GM18520 (cell line): ENCODE results near the gene OR9G4.

Experiments
- ATAC-seq: cut with Tn5 transposase; IDR thresholded peaks from one replicate; pipeline ENCODE4 v1.9.1; 2021; ENCODE audit not compliant: unreplicated experiment

OR9G4 gene

DNA sequence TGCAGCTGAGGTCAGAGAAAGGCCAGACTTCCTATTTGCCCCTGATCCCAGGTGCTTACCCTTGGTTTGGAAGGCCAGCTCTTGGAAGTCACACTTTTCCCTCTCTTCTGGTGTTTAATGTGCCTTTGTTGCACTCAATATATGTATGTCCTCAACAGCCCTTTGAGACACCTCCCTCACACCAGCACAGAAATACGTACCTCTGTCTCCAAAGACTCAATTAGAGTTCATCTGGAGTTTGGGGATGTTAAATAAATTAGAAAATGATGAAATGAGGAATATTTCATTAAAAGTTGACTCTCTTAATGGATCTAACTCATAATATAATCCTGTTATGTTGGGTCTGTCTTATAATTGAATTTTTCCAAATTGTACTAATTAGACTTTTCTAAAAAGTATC is at the start of gene OR9G4:
TSS of gene OR9G4 (minus strand) at position 101 of the 400 bp plus-strand sequence. CDS start 4,931 bp downstream, outside the sequence.
- no peak for ATAC-seq

DNA sequence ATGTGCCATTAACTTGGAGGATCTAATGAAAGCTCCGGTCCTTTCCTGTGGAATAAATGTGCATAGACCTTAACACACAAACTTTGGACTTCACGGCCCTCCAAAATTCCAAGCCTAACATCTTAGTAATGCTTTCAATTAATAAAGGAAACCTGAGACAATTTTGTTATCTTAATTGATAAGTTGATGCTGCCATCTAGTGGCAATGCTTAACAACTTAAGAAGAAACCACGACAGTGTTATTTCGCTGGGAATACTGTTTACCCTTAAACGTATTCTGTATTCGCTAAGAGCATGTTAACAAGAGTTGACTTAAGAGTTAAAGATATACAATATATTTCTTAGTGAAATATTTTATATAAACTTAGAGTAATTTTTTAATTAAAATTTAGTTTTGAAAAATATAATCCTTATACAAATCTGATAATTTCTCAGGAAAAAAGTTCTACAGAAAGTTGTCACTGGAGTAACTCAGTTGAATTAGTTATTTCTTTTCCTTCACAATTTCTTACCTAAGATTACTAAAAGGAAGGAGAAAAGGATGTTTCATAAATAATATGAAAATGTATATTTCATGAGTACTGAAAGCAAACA is 35.0 kb upstream of the OR9G4 start:
- ATAC-seq = no peak

GRCh38 chr11:56782167-56782847 is 33.8 kb upstream of the OR9G4 start:
- ATAC-seq = no peak

GRCh38 chr11:56776809-56777208 is 28.3 kb upstream of the OR9G4 start:
- no peak for ATAC-seq

- ATAC-seq = no peak
These were observed 16.5 kb upstream of the OR9G4 start for GRCh38 chr11:56764976-56765375.

DNA sequence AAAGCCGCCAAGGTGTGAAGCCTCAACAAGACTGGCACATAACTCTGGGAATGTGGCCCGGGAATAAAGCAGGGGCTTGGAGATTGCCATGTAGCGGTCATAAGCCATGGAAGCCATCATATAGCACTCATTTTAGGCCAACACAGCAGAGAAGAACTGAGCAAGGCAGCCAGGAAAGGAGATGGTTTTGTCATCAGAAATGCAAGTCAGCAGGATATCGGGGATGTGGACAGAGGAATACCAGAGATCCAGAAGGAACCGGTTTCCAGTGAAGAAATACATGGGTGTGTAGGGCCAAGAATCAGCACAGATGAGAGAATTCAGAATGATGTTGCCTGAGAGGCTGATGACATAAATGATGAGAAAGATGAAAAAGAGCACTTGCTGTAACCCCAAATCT is 3.0 kb upstream of the OR9G4 start:
- no peak for ATAC-seq

GRCh38 chr11:56750190-56750589 is 1.7 kb upstream of the OR9G4 start:
- ATAC-seq = no peak

- ATAC-seq = no peak
These were observed 7.6 kb downstream of the OR9G4 start for GRCh38 chr11:56740886-56741285.

DNA sequence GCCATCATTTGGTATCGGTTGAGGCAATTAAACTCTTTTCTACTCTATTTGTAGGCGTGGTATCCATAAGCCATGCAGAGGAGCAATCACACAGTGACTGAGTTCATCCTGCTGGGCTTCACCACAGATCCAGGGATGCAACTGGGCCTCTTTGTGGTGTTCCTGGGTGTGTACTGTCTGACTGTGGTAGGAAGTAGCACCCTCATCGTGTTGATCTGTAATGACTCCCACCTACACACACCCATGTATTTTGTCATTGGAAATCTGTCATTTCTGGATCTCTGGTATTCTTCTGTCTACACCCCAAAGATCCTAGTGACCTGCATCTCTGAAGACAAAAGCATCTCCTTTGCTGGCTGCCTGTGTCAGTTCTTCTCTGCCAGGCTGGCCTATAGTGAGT is 8.4 kb downstream of the OR9G4 start:
- ATAC-seq = no peak

- ATAC-seq = no peak
These were observed 28.0 kb downstream of the OR9G4 start for GRCh38 chr11:56720513-56720912.

GRCh38 chr11:56716379-56716854 is 32.1 kb downstream of the OR9G4 start:
- no peak for ATAC-seq

DNA sequence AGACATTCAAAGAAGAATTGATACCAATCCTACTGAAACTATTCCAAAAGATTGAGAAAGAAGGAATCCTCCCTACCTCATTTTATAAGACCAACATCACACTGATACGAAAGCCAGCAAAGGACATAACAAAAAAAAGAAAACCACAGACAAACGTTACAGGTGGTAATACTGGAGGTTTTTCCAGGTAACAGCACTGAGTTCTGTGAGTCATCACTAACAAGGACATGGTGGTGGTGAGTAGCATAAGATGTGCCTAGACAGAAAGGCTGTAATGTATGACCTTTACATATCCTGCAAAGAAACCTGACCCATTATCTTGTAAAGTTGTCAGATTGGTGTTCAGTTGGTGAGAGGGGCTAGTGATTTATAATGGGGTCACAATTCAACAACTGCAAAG is 34.3 kb downstream of the OR9G4 start:
- ATAC-seq = no peak

DNA sequence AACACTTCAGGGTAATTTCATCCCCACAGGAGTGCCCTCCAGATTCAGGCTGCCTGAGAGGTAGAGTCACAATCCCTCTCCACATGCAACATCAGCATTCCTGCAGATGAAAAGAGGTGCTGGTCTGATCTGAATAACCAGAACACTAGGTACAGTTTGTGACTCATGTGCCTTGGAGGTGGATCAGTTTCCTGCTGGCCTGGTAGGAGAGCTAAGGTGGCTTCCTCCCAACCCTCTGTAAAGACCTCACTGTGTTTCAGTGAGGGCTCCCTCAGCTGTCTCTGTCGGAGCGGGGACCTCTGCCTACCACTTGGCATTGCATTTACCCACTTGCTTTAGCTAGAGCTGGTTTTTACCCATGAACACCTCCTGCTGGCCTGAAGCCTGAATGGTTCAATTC is 42.0 kb downstream of the OR9G4 start:
- ATAC-seq = no peak

- no peak for ATAC-seq
These were observed 42.6 kb downstream of the OR9G4 start for GRCh38 chr11:56705784-56706396.

DNA sequence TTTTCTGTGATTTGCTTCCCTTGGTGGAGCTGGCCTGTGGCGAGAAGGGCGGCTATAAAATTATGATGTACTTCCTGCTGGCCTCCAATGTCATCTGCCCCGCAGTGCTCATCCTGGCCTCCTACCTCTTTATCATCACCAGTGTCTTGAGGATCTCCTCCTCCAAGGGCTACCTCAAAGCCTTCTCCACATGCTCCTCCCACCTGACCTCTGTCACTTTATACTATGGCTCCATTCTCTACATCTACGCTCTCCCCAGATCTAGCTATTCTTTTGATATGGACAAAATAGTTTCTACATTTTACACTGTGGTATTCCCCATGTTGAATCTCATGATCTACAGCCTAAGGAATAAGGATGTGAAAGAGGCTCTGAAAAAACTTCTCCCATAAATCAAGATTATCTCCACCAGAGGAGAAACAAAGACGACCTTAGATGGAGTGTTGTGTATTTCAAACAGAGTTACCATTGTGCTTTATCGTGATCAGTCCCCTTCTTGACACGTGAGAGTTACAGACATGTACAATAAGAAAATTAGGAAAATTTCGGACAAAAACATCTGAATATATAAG is 47.5 kb downstream of the OR9G4 start:
- no peak for ATAC-seq

DNA sequence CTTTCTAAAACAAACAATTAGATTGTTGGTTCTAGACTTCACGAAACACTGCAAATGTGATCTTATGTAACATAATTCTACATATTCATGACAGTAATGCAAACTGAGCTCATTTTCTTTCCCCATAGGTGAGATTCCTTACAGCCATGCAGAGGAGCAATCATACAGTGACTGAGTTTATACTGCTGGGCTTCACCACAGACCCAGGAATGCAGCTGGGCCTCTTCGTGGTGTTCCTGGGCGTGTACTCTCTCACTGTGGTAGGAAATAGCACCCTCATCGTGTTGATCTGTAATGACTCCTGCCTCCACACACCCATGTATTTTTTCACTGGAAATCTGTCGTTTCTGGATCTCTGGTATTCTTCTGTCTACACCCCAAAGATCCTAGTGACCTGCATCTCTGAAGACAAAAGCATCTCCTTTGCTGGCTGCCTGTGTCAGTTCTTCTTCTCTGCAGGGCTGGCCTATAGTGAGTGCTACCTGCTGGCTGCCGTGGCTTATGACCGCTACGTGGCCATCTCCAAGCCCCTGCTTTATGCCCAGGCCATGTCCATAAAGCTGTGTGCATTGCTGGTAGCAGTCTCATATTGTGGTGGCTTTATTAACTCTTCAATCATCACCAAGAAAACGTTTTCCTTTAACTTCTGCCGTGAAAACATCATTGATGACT is 48.1 kb downstream of the OR9G4 start:
- ATAC-seq = no peak

DNA sequence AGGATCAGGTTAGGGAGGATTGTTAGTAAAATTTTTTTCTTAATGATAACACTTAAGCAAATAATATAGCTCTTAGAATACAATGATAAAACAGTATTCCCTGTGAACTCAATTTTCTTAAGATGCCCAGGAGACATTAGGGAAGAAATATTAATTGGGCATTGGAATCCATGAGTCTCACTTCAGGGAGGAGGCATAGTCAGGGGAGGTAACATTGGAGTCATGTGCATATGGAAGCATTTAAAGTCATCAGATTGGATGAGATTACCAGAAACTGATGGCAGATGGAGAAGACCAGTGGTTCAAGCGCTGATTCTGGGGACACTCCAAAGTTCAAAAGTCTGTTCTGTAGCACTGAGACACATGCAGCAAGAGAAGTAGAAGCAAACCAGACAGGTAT is 49.7 kb downstream of the OR9G4 start, which contains the start of gene OR9G1:
TSS of gene OR9G1 (plus strand) at position 301 of the 400 bp plus-strand sequence. CDS start 1,293 bp downstream, outside the sequence.
- no peak for ATAC-seq

- ATAC-seq = no peak
These were observed 55.1 kb downstream of the OR9G4 start for GRCh38 chr11:56693428-56693827.
